ENCODE results near the gene FOLH1. TPM values are rescaled to one million over a fixed set of nuclear protein-coding genes. Genes with fewer than 3 reads are reported as not detected.
"Not testable (repeated sequence)": the region's sequence is repeated elsewhere in the genome, so short reads cannot be mapped to it uniquely, and the experiment has no call there.

Gene FOLH1
- total RNA-seq, 1 donor from 2014 or later, result not detected

DNA sequence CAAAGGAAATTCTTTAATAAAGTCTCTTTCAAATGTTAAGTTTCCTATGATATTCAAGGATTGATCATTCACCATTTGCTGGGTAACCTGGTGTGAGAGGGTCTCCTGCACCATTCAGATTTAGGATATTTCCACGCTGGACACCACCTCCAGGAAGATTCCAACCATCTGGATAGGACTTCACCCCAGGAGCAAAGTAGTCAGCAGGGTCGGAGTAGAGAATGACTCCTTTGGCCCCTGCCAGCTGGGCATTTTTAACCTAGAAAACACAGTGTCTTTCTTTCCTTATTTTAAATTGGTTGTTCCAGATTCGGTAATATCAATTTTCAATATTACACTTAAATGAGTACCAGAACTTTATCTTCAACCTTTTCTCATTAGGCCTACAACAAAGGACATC, 22.8 kb downstream of the FOLH1 start:
- H3K9me3 ChIP-seq; intact Hi-C loops (cut with DNase I); H3K4me3 ChIP-seq: not testable (repeated sequence)

GRCh38 chr11:49184756-49185155, 23.6 kb downstream of the FOLH1 start:
- DNase-seq (ENCODE audit: low spot score in 2 of 2); H3K4me3 ChIP-seq; H3K36me3 ChIP-seq; H3K27me3 ChIP-seq; H3K9me3 ChIP-seq; intact Hi-C loops (cut with DNase I); H3K27ac ChIP-seq; H3K4me1 ChIP-seq: not testable (repeated sequence)

More for the DNA sequence above, 22.8 kb downstream of the FOLH1 start:
- not testable (repeated sequence) for H3K36me3 ChIP-seq; DNase-seq (ENCODE audit: low spot score in 2 of 2); H3K4me1 ChIP-seq; H3K27me3 ChIP-seq; H3K27ac ChIP-seq

DNA sequence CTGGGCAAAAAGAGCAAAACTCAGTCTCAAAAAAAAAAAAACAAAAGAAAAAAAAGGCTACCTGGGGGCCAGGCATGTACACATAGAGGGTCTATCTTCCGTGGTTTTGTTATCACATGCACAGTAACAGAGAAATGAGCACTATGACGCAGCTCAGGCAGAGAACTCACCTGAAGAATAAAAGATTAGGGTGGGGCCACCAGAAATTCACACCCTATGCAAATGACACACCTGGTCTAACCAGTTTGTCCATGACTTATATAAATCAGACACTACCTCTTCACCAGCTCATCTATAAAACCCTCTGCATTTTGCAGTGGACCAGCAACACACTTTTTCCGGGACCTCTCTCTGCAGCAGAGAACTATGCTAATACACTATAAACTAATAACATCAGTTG, 30.5 kb downstream of the FOLH1 start:
- intact Hi-C loops (cut with DNase I); H3K27ac ChIP-seq; H3K9me3 ChIP-seq; H3K27me3 ChIP-seq; H3K4me1 ChIP-seq; H3K4me3 ChIP-seq; DNase-seq (ENCODE audit: low spot score in 2 of 2); H3K36me3 ChIP-seq: not testable (repeated sequence)

DNA sequence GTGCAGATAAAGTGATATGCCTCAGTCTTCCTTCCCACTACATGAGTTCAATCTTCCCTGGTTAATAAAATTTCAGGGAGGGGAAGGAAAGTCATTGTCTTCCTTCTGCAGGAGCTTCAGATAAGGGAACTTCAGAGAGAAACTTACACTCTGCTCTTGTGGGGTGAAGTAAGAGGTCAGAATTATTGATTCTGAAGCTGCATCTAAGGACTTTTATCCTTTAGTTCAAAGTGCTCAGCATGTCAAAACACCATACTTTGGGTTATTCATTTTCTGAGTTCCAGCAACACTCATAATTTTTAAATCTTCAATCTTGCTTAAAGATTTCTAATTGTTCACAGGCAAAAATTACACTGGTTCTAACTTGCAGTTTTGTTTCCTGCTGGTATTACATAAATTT, 33.0 kb downstream of the FOLH1 start:
- intact Hi-C loops (cut with DNase I); DNase-seq (ENCODE audit: low spot score in 2 of 2); H3K36me3 ChIP-seq; H3K27me3 ChIP-seq; H3K4me3 ChIP-seq; H3K27ac ChIP-seq; H3K4me1 ChIP-seq; H3K9me3 ChIP-seq: not testable (repeated sequence)

- H3K9me3 ChIP-seq; H3K27me3 ChIP-seq; H3K4me1 ChIP-seq; intact Hi-C loops (cut with DNase I); H3K36me3 ChIP-seq; H3K4me3 ChIP-seq; DNase-seq (ENCODE audit: low spot score in 2 of 2); H3K27ac ChIP-seq: not testable (repeated sequence)
Observed at GRCh38 chr11:49174691-49175366, 33.6 kb downstream of the FOLH1 start.

GRCh38 chr11:49171613-49172012, 36.8 kb downstream of the FOLH1 start:
- H3K27me3 ChIP-seq; H3K4me3 ChIP-seq; DNase-seq (ENCODE audit: low spot score in 2 of 2); H3K4me1 ChIP-seq; H3K9me3 ChIP-seq; H3K27ac ChIP-seq; H3K36me3 ChIP-seq; intact Hi-C loops (cut with DNase I): not testable (repeated sequence)

DNA sequence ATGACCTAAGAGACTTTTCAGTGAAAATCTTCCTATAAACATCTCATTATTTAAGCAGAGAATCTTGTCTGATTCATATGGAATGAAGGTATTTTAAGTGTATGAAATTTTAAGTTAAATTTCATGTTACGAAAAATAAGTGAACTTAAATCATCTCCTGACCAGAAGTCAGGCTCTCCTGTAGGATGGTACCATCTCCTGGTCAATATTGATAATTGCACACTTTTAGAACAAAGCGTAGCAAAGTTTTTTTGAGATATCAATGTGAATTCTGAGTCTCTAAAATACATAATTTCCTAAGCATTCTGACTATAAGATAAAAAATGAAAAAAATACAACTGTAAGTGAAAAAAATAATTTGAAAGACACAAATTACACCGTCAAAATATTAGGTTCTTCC, 38.8 kb downstream of the FOLH1 start:
- intact Hi-C loops (cut with DNase I); H3K27ac ChIP-seq; H3K4me3 ChIP-seq; H3K9me3 ChIP-seq; DNase-seq (ENCODE audit: low spot score in 2 of 2); H3K36me3 ChIP-seq; H3K4me1 ChIP-seq; H3K27me3 ChIP-seq: not testable (repeated sequence)

GRCh38 chr11:49168992-49169391, 39.4 kb downstream of the FOLH1 start:
- H3K27ac ChIP-seq; H3K4me3 ChIP-seq; intact Hi-C loops (cut with DNase I): not testable (repeated sequence)

GRCh38 chr11:49151211-49151610, 57.2 kb downstream of the FOLH1 start:
- no peak overlapping the region for H3K27ac ChIP-seq
- no peaks in the 10 kb centered on the region for H3K27me3 ChIP-seq
- H3K36me3 ChIP-seq, result no peaks in the 10 kb centered on the region
- no peaks in the 10 kb centered on the region for H3K9me3 ChIP-seq
- no peaks in the 10 kb centered on the region for H3K4me1 ChIP-seq
- intact Hi-C loops (cut with DNase I), result no loop called here
- no peak for DNase-seq (ENCODE audit: low spot score in 2 of 2)
- H3K4me3 ChIP-seq, result no peak overlapping the region
- TF ChIP-seq, protein P1, sequence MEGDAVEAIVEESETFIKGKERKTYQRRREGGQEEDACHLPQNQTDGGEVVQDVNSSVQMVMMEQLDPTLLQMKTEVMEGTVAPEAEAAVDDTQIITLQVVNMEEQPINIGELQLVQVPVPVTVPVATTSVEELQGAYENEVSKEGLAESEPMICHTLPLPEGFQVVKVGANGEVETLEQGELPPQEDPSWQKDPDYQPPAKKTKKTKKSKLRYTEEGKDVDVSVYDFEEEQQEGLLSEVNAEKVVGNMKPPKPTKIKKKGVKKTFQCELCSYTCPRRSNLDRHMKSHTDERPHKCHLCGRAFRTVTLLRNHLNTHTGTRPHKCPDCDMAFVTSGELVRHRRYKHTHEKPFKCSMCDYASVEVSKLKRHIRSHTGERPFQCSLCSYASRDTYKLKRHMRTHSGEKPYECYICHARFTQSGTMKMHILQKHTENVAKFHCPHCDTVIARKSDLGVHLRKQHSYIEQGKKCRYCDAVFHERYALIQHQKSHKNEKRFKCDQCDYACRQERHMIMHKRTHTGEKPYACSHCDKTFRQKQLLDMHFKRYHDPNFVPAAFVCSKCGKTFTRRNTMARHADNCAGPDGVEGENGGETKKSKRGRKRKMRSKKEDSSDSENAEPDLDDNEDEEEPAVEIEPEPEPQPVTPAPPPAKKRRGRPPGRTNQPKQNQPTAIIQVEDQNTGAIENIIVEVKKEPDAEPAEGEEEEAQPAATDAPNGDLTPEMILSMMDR (IDR thresholded peaks at IDR 0.05), result no peak

More at GRCh38 chr11:49168992-49169391, 39.4 kb downstream of the FOLH1 start:
- H3K27me3 ChIP-seq; H3K9me3 ChIP-seq; DNase-seq (ENCODE audit: low spot score in 2 of 2); H3K36me3 ChIP-seq; H3K4me1 ChIP-seq: not testable (repeated sequence)

- intact Hi-C loops (cut with DNase I); H3K4me1 ChIP-seq; DNase-seq (ENCODE audit: low spot score in 2 of 2); H3K27ac ChIP-seq; H3K27me3 ChIP-seq; H3K4me3 ChIP-seq; H3K9me3 ChIP-seq; H3K36me3 ChIP-seq: not testable (repeated sequence)
Observed at GRCh38 chr11:49102356-49102755, 106.0 kb downstream of the FOLH1 start.

Other genes starting within 250 kb of the FOLH1 start
- gene TRIM51G, start 224.7 kb downstream of the FOLH1 start, total RNA-seq, result not detected
- gene TRIM49B, start 179.8 kb downstream of the FOLH1 start, total RNA-seq, result not detected
- gene TRIM64C, start 149.5 kb downstream of the FOLH1 start, total RNA-seq, result not detected